Brain microvascular endothelial cell (primary cell): ENCODE data around the gene CAMKK1.
A peak's percentile ranks its signal among the peaks of the same experiment; 100 is the strongest.

ENCODE experiments used
- DNase-seq: peaks from one replicate; pipeline ENCODE4 v3.0.0-alpha.2; 2020
- H3K27ac ChIP-seq: fragments of 250-450 bp; sonication (Bioruptor Pico); 2 replicates; pipeline ENCODE4 v1.5.1; 2020; ENCODE audit warnings: mild to moderate bottlenecking, moderate library complexity
- H3K27me3 ChIP-seq: fragments of 250-450 bp; sonication (Bioruptor Pico); replicated peaks from 2 replicates; pipeline ENCODE4 v1.5.1; 2020; ENCODE audit warnings: mild to moderate bottlenecking
- H3K36me3 ChIP-seq: fragments of 250-450 bp; sonication (Bioruptor Pico); replicated peaks from 2 replicates; pipeline ENCODE4 v1.5.1; 2020; ENCODE audit warnings: mild to moderate bottlenecking
- H3K4me3 ChIP-seq: 2 replicates; pipeline ENCODE4 v1.5.1; 2011; ENCODE audit warnings: low read depth, mild to moderate bottlenecking, control low read depth, low read length, moderate library complexity
- in situ Hi-C: cut with HindIII; loops from 2 replicates; pipeline ENCODE4 v1.10.0; 2017; ENCODE audit warnings: low sequenced_read_pairs, low pct_ligation_motif_present
- TF ChIP-seq, protein P1 (sequence below): IDR thresholded peaks from 2 replicates; pipeline ENCODE4 v1.5.1; 2011; ENCODE audit warnings: low read depth, mild to moderate bottlenecking, moderate library complexity, low read length, control low read depth, inconsistent platforms; ENCODE audit errors: missing control alignments

CAMKK1 gene

GRCh38 chr17:3828852-3829232, 64.0 kb downstream of the CAMKK1 start:
- TF ChIP-seq, protein P1, sequence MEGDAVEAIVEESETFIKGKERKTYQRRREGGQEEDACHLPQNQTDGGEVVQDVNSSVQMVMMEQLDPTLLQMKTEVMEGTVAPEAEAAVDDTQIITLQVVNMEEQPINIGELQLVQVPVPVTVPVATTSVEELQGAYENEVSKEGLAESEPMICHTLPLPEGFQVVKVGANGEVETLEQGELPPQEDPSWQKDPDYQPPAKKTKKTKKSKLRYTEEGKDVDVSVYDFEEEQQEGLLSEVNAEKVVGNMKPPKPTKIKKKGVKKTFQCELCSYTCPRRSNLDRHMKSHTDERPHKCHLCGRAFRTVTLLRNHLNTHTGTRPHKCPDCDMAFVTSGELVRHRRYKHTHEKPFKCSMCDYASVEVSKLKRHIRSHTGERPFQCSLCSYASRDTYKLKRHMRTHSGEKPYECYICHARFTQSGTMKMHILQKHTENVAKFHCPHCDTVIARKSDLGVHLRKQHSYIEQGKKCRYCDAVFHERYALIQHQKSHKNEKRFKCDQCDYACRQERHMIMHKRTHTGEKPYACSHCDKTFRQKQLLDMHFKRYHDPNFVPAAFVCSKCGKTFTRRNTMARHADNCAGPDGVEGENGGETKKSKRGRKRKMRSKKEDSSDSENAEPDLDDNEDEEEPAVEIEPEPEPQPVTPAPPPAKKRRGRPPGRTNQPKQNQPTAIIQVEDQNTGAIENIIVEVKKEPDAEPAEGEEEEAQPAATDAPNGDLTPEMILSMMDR = no peak
- in situ Hi-C loops = no loop called here
- no peak overlapping the region for H3K4me3 ChIP-seq
- H3K27me3 ChIP-seq = no peaks in the 10 kb centered on the region
- DNase-seq = no peak
- peaks cover 28% of the 10 kb centered on the region for H3K36me3 ChIP-seq
- H3K27ac ChIP-seq = no peak overlapping the region

- Histone ChIP-seq H3K4me3 (no peak overlapping the region), H3K27me3 (no peaks in the 10 kb centered on the region), H3K27ac (no peak overlapping the region), H3K36me3 (peaks cover 30% of the 10 kb centered on the region)
- DNase-seq = no peak
- in situ Hi-C loops = no loop called here
- TF ChIP-seq, protein P1 = no peak
Observed at GRCh38 chr17:3828151-3828851, 64.6 kb downstream of the CAMKK1 start.

- TF ChIP-seq, protein P1 = peak; percentile 92
- Histone ChIP-seq H3K27ac (no peak overlapping the region), H3K27me3 (no peaks in the 10 kb centered on the region), H3K36me3 (peaks cover 33% of the 10 kb centered on the region), H3K4me3 (no peak overlapping the region)
- peak; percentile 76 for DNase-seq
- in situ Hi-C loops = no loop called here
Observed at GRCh38 chr17:3827124-3827773, 65.6 kb downstream of the CAMKK1 start.

- TF ChIP-seq, protein P1 = no peak
- peaks cover 44% of the 10 kb centered on the region for H3K36me3 ChIP-seq
- no peaks in the 10 kb centered on the region for H3K27me3 ChIP-seq
- in situ Hi-C loops = no loop called here
- H3K27ac ChIP-seq = no peak overlapping the region
- H3K4me3 ChIP-seq = no peak overlapping the region
- DNase-seq = no peak
Observed at GRCh38 chr17:3826191-3826590, 66.7 kb downstream of the CAMKK1 start.

DNA sequence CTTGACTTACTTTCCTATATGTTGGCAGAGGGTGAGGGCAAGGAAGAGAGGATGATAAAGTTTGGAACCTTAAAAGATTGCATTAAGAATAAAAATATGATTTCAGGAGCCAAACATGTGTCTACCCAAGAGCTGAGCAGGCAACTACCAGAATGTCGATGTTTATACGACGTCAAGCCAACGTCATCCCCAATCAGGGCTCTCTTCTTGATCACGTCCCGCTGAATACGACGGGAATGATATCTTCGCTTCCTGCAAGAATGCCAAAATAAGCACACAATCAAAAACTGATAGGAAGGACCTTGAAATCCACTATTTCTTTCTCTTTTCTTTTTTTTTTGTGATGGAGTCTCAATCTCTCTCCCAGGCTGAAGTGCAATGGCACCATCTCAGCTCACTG, 71.8 kb downstream of the CAMKK1 start:
- in situ Hi-C loops = no loop called here

More for the DNA sequence above, 71.8 kb downstream of the CAMKK1 start:
- H3K4me3 ChIP-seq = no peak overlapping the region
- DNase-seq = no peak
- peaks cover 63% of the 10 kb centered on the region for H3K36me3 ChIP-seq
- TF ChIP-seq, protein P1 = no peak
- H3K27ac ChIP-seq = no peak overlapping the region
- H3K27me3 ChIP-seq = no peaks in the 10 kb centered on the region
